Loucy (cell line): ENCODE measurements around the gene LTBP1.

Experiments
- EZH2phosphoT487 ChIP-seq: fragments of 200-600 bp; IDR thresholded peaks from 2 replicates; pipeline ENCODE4 v1.6.1; 2018; ENCODE audit warnings: antibody characterized with exemption, mild to moderate bottlenecking, moderate library complexity, borderline replicate concordance
- TF ChIP-seq, protein P1 (sequence below): fragments of 200-600 bp; sonication (generic); conservative IDR thresholded peaks from 2 replicates; pipeline ENCODE4 v1.5.1; 2014; ENCODE audit warnings: mild to moderate bottlenecking, antibody characterized with exemption, low read length

DNA sequence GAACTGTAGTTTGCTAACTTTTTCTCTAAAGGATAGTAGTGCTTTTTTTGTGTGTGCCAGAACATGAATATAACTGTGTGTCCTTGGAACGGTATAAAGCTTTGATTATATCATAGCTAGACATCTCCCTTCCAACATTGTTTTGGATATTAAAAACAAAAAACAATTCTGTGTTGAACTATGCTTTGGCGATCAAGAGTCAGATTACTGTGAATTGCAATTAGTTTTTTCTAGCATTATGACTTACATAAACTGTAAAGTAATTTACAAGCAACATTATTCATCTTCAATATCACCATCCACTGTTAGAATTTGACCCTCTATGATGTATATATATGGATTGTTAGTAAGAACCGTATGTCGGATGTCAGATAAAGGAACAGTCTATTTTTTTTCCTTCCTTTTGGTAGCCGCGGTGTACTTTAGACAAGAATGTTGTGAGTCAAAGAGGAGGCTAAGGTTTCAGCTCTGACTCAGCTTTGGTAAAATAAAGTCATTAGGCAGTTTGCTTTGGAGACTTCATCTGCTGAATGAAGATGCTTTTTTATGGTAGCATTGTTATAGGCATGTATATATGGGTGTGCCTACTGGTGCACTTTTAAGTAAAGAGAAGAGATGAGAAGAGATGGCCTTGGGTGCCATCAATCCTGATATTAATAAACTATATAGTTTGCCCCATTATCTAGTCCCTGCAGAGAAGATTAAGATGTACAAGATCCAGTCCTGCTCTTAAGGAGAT, 76.4 kb downstream of the LTBP1 start:
- TF ChIP-seq, protein P1, sequence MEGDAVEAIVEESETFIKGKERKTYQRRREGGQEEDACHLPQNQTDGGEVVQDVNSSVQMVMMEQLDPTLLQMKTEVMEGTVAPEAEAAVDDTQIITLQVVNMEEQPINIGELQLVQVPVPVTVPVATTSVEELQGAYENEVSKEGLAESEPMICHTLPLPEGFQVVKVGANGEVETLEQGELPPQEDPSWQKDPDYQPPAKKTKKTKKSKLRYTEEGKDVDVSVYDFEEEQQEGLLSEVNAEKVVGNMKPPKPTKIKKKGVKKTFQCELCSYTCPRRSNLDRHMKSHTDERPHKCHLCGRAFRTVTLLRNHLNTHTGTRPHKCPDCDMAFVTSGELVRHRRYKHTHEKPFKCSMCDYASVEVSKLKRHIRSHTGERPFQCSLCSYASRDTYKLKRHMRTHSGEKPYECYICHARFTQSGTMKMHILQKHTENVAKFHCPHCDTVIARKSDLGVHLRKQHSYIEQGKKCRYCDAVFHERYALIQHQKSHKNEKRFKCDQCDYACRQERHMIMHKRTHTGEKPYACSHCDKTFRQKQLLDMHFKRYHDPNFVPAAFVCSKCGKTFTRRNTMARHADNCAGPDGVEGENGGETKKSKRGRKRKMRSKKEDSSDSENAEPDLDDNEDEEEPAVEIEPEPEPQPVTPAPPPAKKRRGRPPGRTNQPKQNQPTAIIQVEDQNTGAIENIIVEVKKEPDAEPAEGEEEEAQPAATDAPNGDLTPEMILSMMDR, result no peak
- TF ChIP-seq EZH2phosphoT487, result no peak
